NCI-H1048 (cell line): Measurements from ENCODE around the gene FAM216B.
"Not testable (repeated sequence)": the region's sequence is repeated elsewhere in the genome, so short reads cannot be mapped to it uniquely, and the experiment has no call there.

Experiments used
- DNase-seq: peaks from one replicate; lab custom pipeline; 2025; lab: John Stamatoyannopoulos, UW

The FAM216B gene

DNA sequence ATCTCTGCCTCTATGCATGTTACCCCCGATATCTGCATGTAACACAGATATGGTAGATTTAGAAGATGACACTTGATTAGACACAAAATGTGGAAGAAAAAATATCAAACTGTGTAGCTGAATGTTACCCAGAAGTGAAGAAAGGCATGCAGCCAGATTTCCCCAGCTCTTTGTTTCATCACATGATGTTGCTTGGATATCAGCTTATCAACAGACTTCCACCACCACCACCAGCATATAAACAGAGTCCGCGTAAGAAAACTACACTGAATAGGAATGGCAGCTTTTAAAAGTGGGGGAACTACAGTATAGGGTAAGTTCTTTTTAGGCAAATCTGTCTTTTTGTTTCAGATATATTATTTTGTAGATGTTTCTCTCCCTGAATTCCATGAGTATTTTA is at the start of gene FAM216B:
Gene FAM216B (plus strand): TSS at position 233 of the 400 bp plus-strand sequence. CDS start 2,484 bp downstream, outside the sequence.
- DNase-seq, result no peak

DNA sequence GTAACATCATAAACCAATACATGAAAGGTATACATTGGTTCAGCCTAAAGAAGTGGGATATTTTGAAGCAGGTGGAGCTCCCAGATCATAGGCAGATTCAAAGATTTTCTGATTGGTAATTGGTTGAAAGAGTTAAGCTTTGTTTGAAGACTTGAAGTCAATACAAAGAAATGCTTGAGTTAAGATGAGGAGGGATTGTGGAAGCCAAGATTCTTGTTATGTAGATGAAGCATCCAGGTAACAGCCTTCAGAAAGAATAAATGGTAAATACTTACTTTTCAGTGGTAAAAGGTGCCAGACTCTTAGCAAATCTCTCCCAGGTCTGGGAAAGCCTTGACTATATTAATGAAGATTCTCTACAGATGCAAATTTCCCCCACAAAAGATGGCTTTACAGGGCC is 49.3 kb upstream of the FAM216B start:
- DNase-seq, result no peak

DNA sequence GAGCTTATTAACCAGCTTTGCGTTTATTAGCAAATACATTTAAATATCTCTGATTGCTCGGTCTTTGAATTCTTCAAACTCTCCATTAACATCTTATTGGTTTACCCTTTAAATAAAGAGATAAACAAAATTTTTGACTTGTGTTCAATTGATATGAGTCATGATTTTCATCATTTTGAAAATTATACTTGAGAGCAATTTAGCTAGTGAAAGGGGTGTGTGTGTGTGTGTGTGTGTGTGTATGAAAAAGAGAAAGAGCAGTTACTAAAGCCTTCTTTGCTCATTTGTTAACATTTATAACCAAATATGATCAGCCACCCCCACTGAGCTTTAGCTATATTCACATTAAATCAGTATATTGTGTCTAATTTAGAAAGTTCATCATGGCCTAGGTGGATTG is 48.3 kb upstream of the FAM216B start:
- DNase-seq, result no peak

DNA sequence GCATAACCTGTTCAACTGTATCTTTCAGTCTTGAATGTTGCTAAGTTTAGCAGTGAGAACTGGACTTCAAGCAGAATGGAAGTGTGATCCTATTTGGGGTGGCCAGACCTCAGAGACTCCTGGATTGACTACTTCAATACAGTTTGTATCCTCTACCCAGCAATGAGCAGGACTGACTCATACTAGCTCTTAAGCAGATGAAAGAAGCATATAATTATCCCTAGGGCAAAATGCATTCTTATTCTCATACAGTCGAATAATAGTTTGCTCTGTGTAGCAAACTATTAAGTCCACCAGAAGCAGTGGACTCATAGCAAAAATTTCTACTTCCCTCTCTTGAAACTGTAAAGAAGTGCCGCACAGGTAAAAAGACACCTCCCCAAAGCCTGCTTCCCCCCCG is 46.4 kb upstream of the FAM216B start:
- no peak for DNase-seq

DNA sequence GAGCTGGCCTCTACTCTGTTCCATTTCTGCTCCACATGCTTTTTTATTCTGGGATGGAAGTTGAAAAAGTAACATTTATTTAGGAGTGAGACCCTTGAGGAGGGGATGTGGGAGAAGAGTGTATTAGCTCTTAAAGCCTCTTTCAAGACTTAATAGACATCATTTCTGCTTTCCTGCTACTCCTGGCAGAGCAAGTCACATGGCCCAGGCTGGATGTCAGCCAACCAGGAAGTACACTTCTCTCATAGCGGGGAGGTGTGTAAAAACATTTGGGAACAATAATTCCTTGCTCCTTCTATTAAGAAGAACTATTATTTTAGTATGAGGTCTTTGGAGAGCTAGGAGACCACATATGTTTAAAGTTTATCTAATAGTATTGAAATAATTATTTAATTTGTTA is 40.6 kb upstream of the FAM216B start:
- no peak for DNase-seq

DNA sequence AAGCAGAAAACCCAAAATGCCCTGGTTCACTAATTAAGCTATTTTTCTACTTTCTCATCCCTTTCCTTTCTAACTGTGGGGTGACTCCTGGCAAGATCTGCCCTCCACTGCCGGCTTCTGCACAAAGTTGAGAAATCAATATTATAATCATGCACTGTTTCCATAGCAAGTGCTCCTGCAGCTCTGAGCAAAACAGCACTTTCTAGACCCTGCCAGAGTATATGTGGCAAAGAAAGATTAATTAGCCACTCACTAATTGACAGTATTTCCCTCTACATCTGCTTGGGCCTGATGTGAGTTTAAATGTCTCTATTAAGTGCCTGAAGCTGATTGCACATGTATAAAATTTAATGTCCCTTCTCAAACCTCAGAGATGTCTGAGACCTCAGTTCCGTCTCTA is 39.5 kb upstream of the FAM216B start:
- DNase-seq, result no peak

DNA sequence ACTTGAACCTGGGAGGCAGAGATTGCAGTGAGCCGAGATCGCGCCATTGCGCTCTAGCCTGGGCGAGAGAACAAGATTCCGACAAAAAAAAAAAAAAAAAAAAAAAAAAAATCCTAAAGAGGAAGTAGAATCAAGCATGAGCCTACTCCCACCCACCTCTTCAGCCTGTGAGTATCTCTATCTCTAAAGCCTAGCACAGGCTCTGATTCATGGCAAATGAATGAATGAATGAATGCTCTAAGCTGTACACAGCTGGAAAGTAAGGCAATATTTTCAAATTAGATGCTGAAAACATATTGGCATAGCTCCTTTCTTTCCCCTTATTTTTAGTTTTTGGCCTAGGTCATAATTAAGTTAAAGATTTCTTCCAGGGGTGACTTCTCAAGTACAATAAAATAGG is 35.7 kb upstream of the FAM216B start:
- no peak for DNase-seq

DNA sequence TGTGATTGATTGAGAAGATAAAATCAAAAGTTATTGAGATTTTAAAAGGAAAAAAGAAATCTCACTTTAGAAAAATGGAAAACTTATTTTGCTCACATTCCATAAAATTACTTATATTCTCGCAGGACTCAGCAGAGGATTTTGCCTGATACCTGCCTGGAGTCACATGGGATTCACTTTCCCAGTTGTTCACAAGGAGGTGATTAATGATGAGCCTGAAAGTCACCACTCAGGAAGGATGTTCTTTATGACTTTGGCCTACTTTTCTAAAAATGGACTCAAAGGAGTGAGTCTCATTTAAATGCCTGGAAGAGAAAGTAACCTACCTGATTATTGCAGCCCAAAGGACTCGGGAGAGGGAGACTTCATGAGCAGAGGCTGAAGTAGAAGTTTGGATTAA is 34.5 kb upstream of the FAM216B start:
- no peak for DNase-seq

DNA sequence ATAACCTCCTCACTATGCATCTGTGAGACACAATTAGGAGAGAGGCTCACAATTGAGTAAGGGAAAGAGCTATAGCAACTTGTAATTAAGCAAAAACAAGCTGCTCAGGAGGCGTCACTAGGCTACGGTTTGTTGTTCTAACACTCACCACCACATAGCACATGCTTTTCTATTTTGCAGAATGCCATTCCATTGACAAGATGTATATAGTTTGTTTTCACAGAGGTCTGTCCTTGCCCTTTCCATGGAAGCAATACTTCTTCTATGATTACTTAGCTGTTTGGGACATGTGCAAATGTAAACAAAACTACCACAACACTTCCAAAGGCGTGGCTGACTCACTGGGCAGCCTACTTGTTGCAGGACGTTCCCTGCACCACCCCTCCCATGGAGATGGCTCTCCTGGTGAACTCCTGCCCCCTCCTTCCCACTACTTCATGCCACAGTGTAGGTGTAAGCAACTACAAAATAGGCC is 33.9 kb upstream of the FAM216B start:
- DNase-seq, result no peak

DNA sequence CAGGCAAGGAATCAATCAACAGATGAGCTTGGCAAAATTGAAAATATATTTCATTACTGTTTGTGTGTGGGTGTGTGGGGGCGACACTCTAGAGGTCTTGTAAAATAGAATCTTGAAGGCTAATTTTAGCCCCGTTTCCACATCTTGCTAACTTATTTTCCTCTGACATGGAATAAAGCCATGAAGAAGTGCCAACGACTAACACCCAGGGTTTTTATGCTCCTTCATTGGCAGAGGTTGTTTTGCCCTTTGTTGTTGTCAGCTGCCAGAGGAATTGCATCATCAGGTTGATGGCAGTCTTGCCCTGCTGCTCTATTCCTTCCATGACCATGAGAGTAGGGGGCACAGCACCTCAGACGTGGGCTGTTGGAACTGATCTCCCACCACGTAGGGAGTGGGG is 30.6 kb upstream of the FAM216B start:
- no peak for DNase-seq

DNA sequence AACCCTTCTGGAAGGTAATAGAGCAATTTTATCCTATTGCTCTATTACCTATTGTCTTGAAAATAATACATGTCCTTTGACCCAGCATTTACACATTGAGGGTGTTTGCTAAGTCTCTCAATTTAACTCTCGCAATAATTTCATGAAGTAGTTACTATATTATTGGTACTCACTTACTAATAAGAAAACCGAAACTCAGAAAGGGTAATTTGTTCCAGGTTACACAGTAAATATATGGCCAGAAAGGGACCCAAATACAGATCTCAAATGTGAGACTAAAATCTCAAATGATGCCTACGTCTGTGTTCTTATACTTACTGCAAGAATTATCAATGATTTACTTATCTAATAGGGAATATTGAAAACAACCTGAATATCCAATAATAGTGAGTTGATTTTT is 29.7 kb upstream of the FAM216B start:
- DNase-seq, result no peak

DNA sequence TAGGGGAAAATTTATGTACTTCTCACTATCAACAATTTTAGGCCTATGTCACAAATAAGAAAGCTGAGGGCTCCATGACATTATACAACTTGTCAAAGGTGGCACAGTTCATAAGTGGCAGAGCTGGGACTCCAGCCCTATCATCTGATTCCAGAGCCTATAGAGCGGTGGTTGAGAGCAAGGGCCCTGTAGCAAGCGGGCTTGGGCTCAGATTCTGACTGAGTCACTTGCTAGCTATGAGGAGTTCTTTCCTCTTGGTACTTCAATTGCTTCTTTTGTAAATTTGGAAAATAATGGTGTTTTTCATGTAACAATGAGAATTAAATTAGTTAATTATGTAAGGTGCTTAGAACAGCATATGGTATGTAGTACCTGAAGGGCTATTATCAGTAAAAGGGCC is 28.7 kb upstream of the FAM216B start:
- no peak for DNase-seq

DNA sequence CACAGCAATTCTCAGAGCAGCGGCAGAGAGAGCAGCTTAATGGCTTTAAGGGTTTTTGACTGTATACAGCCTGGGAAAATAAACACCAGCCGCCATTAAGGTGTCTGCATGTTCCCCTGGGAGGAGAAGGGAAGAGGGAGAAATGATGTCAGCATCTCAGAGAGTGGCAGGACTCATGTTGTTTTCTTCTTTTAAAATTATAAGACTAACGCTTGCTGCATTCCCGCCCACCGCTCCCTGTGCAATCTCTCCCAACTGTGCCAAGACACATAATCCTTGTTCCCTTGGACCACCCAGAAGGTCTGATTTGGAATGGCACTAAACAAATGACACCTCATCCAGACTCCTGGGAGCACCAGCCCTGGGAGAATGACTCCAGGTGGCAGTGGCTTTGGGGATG is 27.7 kb upstream of the FAM216B start:
- no peak for DNase-seq

DNA sequence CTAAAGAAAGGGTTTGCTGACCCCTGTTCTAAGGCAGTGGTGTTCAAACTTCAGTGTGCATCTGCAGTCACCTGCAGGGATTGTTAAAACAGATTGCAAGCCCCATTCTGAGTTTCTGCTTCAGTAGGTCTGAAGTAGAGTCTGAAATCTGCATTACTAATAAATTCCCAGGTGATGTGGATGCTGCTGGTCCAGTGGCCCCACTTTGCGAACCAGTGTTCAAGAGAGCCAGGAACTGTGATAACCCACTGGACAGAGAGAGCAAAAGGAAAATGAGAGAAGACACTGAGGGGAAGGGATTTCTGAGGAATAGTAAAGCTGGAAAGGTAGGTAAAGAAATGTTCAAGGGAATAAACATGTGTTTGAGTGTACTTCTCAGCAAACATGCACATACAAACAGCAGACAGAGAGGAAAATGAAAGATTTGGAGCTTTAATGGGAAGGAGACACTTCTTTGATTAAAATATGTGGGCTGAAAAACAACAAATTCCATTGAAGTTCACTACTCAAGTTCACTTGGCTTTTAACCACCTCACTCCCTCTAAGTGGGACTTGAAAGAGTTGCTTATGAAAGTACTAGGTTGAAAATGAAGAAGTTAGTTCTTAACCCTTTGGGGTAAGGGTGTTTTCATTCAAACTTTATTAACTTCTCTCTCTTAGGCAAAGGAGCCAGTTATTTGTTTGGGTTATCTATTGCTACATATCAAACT is 26.4 kb upstream of the FAM216B start:
- no peak for DNase-seq

DNA sequence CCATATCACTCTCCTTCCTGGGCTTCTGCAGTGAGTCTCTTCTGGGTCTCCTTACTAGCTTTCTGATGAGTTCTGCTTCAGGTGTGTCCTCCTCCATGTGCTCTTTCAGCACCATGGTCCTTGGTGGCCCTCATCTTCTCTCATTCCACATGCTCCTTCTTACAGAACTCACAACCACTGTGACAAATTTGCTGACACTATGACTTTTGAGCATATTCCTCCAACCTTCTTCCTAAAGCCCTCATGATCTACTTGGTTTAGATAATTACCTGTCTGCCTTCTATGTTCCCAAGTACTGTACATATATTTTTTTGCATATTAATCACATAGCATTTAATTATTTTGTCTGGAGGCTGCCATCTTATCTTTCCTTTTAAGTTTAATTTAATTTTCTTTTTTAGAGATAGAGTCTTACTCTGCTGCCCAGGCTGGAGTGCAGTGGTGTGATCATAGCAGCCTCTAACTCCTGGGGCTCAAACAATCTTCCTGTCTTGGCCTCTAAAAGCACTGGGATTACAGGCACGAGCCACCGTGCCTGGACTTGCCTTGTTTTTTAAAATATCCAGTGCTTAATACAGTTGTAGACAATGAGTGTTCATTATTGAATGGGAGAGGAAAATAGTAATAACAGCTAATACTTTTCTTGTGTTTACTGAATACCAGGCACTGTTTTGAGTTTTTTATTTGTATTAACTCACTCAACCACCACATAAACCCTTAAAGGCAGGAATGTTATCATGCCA is 23.5 kb upstream of the FAM216B start:
- no peak for DNase-seq

DNA sequence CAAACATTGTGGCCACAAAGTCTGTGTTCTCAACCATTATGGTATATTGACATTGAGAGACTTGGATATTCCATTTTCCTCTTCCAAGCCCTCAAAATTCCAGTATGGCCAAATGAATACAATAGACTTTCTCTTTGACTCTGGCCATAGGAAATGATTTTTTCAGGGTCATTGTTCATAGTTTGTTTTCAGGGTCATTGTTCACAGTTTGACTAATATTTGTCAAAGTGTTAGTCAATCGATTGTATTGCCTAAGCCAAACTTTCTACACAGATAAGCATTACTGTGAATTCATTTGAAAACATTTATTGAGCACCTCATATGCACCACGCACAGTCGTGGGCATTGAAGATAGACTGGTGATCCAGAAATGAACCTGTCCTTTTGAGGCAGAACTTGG is 22.9 kb upstream of the FAM216B start:
- no peak for DNase-seq

DNA sequence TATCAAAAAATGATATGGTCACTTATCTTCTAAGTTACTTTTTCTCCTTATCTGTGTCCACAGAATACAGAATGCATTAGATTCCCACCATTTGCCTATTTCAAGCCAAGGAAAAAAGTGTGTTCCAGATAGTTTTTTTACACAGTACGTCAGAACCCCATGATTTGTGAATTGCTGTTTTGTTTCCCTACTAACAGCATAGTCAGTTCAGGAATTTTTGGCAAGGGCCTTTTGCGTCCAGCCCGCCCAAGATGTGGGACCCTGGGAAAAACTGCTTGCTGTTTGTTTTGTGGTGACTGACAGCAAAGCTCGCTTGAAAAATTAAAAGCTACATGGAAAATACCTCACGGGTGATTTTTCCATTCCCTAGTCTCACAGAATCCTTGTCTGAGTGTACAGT is 20.4 kb upstream of the FAM216B start:
- no peak for DNase-seq

DNA sequence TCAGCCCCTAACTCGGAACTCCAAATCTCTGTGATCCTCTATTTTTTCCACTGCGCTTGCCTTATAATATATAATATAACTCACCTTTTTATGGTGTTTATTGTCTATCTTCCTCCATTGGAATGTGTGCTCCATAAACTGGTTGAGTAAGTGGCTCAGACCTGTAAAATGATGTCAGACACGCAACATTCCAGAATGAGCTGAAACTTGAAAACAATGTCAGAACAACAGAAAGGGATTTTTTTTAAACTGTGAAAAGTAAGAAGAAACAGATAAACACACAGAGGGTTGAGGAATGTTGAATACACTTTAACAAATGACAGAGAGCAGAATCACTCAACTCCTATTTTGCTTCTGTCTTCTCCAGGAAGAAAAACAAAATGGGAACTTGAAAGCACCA is 19.1 kb upstream of the FAM216B start:
- DNase-seq, result no peak

DNA sequence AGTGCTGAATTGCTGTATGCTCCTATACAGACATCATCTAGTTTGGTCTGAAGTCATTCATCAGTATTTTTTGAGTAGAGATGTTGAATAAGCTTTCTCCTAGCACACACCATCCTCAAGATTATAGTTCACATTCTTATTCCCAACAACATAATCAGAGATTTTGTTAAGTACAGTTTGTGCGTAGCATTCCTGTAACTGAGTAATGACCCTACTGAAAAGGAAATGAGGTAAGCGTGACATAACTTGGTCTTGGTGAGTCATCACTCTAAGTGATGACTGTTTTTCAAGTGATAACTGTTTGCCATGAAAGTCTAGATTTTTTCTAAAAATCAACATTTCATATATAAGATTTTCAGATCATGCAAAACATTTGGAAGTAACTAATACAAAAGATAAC is 18.5 kb upstream of the FAM216B start:
- no peak for DNase-seq

DNA sequence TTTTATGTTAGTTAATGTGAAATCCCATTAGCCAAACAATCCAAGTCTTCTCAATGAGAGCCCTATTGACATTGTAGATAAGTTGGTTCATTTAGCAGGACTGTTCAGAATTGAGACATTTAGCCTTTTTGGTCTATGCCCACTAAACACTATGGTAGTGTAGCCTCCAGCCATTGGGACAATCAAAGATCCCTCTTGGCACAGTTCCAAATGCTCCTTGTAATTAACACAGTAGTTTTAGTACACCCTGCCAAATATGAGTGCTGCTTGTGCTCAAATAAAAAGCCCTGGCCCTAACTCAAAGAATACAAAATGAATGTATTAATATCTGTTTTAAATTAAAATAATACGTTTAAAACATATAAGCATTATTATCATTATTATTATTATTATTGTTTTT is 15.4 kb upstream of the FAM216B start:
- no peak for DNase-seq

DNA sequence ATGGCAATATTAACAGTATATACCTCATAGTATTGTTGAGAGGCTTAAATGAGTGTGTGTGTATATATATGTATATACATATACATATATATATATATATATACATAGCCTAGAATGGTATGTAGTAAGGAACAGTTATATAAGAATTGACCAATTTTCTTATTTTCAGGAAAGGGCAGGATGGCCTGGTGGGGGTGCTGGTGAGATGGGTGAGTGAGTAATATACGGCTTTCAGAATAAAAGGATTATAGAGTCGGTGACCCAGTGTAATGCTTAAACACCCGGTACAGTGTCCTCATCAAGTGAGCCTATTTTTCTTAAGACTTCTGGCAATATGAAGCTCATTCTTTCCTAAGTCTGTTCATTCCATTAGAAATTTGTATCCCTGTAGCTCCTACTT is 11.7 kb upstream of the FAM216B start:
- DNase-seq, result no peak

DNA sequence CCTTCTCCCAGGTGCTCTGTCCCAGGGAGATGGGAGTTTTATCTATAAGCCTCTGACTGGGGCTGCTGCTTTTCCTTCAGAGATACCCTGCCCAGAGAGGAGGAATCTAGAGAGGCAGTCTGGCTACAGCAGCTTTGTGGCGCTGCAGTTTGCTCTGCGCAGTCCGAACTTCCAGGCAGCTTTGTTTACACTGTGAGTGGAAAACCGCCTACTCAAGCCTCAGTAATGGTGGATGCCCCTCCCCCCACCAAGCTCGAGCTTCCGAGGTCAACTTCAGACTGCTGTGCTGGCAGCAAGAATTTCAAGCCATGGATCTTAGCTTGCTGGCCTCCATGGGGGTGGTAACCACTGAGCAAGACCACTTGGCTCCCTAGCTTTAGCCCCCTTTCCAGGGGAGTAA is 4.8 kb upstream of the FAM216B start:
- not testable (repeated sequence) for DNase-seq

DNA sequence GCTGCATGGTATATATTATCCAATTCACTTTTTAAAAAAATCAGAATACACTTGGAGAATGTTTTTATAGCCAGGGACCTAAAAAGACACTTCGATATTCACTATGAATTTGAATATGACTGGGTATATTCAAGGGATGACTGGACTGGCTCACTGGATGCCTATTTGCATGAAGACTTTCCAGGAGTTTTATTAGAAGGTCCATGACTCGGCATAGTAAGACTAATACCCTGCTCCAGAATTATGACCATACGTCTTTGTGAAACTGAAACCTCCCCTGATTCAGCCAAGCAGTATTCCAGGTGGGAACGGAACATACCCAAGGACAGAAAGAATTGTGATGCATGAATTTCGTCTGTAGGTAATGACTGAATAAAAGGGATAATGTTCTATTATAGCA is 3.9 kb upstream of the FAM216B start:
- no peak for DNase-seq

DNA sequence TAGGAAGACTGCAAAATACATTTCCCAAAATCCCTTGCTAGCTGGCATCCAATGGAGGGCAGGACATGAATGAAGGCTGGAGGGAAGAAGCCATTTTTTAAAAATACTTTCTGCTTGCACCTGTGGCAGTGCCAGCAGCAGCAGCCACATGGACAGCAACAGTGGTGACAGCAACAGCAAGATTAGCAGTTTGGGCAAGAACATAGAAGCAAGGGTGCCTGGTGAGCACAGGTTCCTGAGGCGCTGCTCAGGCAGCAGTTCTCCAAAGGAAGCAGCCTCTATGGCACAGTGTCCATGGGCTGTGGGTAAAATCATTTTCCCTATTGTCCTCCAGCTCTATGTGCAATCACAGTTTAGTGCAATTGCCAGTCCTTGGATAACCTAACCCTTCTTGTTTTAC is 1.3 kb upstream of the FAM216B start:
- no peak for DNase-seq
